Cardiac fibroblast (primary cell): ENCODE data around the gene REEP6.

Experiments
- DNase-seq, 2 donors: peaks; one replicate each; pipeline versions ENCODE4 v3.0.0 to v3.0.0-alpha.2; 2010; ENCODE audit warnings: low read depth in 2 of 2
- H3K4me3 ChIP-seq, 2 donors: replicated peaks in 1 of 2; 1 replicate in 1 of 2; 2 replicates in 1 of 2; pipeline ENCODE4 v1.5.1; 2011; ENCODE audit warnings: low read depth in 2 of 2, low read length in 2 of 2, mild to moderate bottlenecking in 2 of 2, moderate library complexity in 1 of 2
- TF ChIP-seq, protein P1 (sequence below): IDR thresholded peaks from one replicate; pipeline ENCODE4 v1.5.1; 2011; ENCODE audit warnings: low read depth, mild to moderate bottlenecking, low read length, inconsistent platforms

The REEP6 gene

DNA sequence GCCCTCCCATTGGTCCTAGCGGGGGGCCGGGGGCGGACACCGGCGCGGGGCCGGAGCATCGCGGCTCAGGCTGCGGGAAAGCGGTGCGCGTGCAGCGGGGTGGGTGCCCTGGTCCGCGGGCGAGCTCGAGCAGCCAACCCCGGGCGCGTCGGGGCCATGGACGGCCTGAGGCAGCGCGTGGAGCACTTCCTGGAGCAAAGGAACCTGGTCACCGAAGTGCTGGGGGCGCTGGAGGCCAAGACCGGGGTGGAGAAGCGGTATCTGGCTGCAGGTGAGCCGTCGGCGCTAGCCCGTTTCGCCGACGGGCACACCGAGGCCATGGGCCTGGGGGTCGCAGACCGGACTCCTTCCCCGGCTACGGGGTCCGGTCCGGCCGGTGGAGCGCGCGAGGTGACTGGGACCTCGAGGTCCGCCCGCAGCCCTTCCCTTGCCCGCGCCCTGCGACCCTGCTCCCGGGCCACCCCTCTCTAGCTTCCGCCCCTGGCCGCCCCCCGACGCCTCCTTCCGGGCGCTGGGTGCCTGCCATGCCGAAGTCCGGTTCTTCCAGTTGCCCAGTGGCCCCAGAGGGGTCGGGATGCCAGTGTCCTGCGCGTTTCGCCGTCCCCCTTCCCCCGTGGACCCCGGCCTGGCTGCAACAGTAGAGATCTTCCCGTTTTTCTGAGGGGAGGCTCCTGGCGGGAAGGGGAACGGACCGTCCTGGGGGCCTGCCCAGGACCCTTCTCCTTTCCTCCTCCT, at the start of gene REEP6:
Gene REEP6 (plus strand): TSS at position 68 of the 735 bp plus-strand sequence. CDS start 89 bp downstream, at position 157.
- DNase-seq = no peak

DNA sequence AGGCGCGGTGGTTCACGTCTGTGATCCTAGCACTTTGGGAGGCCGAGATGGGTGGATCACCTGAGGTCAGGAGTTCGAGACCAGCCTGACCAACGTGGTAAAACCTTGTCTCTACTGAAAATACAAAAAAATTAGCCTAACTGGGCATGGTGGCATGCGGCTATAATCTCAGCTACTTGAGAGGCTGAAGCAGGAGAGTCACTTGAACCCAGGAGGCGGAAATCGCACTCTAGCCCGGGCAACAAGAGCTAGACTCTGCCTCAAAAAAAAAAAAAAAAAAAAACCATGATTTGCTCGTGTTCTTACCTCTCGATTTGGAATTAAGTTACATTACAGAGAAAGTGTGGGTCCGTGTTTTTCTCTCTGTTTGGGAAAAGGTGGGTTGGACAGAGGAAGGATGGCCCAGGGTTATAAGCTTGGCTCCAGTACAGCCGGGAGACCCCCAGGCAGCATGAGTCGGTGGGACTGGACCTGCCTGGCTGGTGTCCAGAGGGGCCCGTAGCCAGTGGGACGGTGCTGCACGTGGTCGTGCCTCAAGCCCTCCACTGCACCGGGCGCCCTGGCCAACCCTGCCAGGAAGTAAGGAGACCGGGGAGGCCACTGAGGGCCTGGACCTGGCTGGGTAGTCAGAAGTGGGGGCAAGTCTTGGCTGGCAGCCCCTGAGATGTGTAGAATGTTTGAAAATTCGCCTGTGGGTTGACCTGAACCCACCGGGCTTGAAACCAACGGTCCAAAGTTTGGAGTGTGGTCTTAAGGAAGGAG, 49.1 kb upstream of the REEP6 start:
- TF ChIP-seq, protein P1, sequence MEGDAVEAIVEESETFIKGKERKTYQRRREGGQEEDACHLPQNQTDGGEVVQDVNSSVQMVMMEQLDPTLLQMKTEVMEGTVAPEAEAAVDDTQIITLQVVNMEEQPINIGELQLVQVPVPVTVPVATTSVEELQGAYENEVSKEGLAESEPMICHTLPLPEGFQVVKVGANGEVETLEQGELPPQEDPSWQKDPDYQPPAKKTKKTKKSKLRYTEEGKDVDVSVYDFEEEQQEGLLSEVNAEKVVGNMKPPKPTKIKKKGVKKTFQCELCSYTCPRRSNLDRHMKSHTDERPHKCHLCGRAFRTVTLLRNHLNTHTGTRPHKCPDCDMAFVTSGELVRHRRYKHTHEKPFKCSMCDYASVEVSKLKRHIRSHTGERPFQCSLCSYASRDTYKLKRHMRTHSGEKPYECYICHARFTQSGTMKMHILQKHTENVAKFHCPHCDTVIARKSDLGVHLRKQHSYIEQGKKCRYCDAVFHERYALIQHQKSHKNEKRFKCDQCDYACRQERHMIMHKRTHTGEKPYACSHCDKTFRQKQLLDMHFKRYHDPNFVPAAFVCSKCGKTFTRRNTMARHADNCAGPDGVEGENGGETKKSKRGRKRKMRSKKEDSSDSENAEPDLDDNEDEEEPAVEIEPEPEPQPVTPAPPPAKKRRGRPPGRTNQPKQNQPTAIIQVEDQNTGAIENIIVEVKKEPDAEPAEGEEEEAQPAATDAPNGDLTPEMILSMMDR = no peak
- DNase-seq = no peak
- no peak overlapping the region for H3K4me3 ChIP-seq

More for the DNA sequence above, at the start of gene REEP6:
- TF ChIP-seq, protein P1 = no peak
- peak within 1 kb of the TSS; percentile 56 to 60 for H3K4me3 ChIP-seq

DNA sequence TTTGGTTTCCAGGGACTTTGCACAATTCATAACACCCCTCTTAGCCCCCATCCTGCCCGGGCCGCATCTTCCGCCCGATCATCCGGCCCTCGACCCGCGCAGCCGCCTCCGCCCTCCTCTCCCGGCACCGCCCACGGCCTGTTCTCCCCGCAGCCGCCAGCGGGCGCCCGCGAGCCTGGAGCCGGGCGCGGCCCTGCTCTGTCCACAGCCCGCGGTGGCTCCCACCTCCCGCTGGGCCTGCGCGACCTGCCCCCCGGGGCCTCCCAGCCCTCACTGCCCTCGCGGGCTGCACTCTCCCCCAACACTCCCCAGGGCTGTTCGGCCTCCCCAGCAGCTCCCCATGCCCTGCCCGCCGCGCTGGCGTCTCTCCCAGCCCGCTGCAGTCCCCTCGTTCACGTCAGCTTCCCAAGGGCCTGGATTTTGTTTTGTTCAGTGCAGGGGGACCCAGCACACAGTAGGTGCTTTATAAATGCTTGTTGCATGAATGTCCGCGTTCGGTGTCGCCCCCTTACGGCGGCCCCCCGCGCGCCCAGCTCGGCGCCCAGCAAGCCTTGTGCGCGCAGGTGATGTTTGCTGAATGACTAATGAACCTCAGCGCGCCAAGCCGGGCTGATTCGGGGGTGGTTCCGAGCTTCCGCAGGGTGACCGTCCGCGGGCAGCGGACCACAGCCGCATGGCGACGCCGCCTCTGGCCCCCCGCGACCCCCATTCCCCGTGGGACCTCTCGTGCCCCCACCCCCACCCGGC, 45.6 kb upstream of the REEP6 start:
- peak overlapping the region; percentile 30 to 34 for H3K4me3 ChIP-seq
- TF ChIP-seq, protein P1 = peak; percentile 42
- DNase-seq = peak; percentile 53 to 55

DNA sequence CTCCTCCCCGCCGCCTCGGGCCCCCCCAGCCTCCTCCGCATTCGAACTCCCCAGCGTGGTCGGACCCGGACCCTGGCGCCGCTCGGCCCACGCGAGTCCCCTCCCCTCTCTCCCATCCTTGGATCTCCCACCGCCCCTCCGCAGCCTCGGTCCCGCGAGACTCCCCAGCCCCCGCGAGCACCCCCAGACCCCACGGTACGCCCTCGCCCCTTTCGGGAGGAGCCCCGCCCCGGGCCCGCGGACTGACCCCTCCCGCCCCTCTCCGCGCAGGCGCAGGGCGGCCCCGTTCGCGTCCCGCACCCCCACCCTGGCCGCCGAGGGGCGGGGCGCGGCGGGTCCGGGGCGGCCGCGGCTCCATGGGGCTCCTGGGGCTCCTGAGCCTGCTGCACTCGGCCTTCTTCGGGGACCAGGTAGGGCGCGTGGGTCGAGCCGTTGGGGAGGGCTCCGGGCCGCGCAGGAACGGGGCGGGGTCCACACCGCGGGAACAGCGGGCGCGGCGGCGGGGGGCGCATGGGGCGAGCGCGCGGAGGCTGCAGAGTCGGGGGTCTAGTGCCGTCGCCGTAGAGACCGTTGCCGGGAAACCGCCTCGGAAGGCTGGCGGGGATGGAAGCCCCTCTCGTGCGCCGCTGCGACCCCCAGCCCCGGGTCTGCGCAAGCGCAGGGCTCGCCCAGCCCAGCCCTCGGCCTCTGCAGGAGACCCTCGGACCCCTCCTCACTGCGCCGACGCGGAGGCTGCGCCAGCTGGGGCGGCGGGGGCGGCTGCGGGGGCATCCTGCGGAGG, 44.9 kb upstream of the REEP6 start:
- TF ChIP-seq, protein P1 = no peak
- H3K4me3 ChIP-seq = peak overlapping the region in 1 of 2 donors; percentile 34
- no peak for DNase-seq

DNA sequence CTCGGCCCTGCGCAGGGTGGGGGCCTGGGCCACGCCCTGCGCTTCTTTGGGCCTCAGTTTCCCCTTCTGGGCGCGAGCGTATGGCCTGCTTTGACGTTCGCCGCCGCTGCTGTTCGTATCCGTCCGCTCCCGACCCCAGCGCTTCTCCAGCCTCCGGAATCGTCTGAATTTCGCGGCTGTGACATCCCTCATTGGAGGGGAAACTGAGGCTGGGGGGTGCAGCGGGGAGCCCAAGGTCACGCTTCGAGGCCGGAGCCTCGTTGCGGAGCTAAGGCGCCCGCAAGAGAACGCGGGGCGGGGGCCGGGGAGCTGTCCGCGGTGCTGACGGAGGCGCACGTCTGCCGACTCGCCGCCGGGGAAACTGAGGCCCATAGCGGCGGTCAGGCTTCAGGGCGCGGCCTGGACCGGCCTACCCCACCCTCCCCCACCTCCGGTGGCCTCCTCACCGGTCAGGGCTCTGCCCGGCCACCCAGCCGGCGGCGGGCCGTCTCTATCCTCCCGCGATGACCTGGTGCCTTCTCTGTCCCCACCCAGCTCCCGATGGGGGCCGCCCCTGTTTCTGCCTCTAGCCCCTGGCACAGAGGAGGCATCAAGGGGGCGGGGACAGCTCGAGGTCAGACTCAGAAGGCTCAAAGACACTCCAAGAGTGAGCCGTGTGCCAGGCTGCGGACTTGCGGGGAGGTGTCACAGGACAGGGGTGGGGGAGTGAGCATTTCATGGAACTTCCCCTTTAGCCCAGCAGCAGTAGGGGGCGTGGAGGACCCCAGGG, 44.1 kb upstream of the REEP6 start:
- no peak overlapping the region for H3K4me3 ChIP-seq
- no peak for DNase-seq
- TF ChIP-seq, protein P1 = no peak
